ENCODE results near the gene DMRTB1. TPM values are rescaled to one million over a fixed set of nuclear protein-coding genes. Genes with fewer than 3 reads are reported as not detected.

Gene DMRTB1
- total and polyA plus RNA-seq, 9 of the 15 experiments (the other 6 are each of a cell fraction or from before 2014, with no cell fraction given), result 0.06 to 0.35 (median 0.13) TPM; not detected in 3

DNA sequence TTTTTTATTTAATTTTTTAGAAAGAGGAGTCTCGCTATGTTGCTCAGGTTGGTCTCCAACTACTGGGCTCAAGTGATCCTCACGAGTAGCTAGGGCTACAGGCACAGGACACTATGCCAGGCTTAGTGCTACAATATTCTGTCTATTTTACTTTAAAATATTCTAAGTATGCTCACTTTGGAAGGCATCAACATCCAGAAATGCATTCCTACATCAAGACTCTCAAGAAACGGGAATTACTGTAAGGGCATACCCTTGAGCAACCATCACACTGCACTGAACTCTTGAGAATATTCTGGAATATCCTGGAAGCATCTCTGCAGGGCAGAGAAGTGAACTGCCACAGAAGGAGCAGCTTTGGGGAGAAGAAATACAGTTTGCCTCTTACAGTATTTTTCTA lies 565 bp upstream of the DMRTB1 start:
- in situ Hi-C loops (cut with MboI), result no loop called here
- TF ChIP-seq STAT5A (IDR thresholded peaks at IDR 0.05; ENCODE audit: borderline replicate concordance, low read length) (no peak), HDAC8 (tag; IDR thresholded peaks at IDR 0.05) (no peak), TAF7 (tag; IDR thresholded peaks at IDR 0.05) (no peak), FOXP4 (CRISPR knock-in tag; IDR thresholded peaks at IDR 0.05; ENCODE audit: borderline replicate concordance) (no peak), ETV6 (IDR thresholded peaks at IDR 0.05; ENCODE audit: borderline replicate concordance in 1 of 2, low read depth in 2 of 2, low read length in 1 of 2) (no peak), ETV6 (CRISPR knock-in tag; IDR thresholded peaks at IDR 0.05; ENCODE audit: borderline replicate concordance) (no peak), OTX1 (CRISPR knock-in tag; IDR thresholded peaks at IDR 0.05) (no peak), GATAD2B (IDR thresholded peaks at IDR 0.05; ENCODE audit: borderline replicate concordance) (no peak), BHLHE40 (IDR thresholded peaks at IDR 0.05; ENCODE audit: low read length) (no peak), ZNF57 (CRISPR knock-in tag; IDR thresholded peaks at IDR 0.05) (no peak), IFI16 (CRISPR knock-in tag; IDR thresholded peaks at IDR 0.05) (no peak), ZNF77 (CRISPR knock-in tag; IDR thresholded peaks at IDR 0.05) (no peak), KLF13 (tag; IDR thresholded peaks at IDR 0.05; ENCODE audit: borderline replicate concordance, low read depth) (no peak), SIX5 (IDR thresholded peaks at IDR 0.05; ENCODE audit: borderline replicate concordance in 1 of 2, insufficient read depth in 1 of 2, low read depth in 1 of 2, low read length in 2 of 2) (no peak)
- Histone ChIP-seq H3K4me3 (no peak overlapping the region), H4K20me1 (replicated peaks; ENCODE audit: control insufficient read depth, insufficient read depth, low read length) (no peaks in the 10 kb centered on the region), H2AFZ (ENCODE audit: low read depth, low read length) (no peak overlapping the region), H3K27ac (ENCODE audit: extremely low read depth, low read depth, low read length) (no peak overlapping the region), H3K9ac (ENCODE audit: insufficient read depth in 1 of 2, low read depth in 2 of 2, low read length in 2 of 2) (no peak overlapping the region), H3K4me1 (replicated peaks in 1 of 2; ENCODE audit: control insufficient read depth in 2 of 2, insufficient read depth in 2 of 2, low read length in 2 of 2) (peaks cover 0 to 20% of the 10 kb centered on the region in 2 experiments; a peak in 3 of 5 replicates), H3K36me3 (ENCODE audit: control insufficient read depth, insufficient read depth, low read length) (no peaks in the 10 kb centered on the region), H3K9me1 (ENCODE audit: control insufficient read depth, insufficient read depth, low read length) (no peaks in the 10 kb centered on the region), H3K4me2 (ENCODE audit: insufficient read depth, low read length) (no peak overlapping the region), H3K79me2 (ENCODE audit: control insufficient read depth, insufficient read depth, low read length) (no peaks in the 10 kb centered on the region), H3K9me3 (replicated peaks; ENCODE audit: control insufficient read depth, insufficient read depth, low read depth, low read length) (0 out of 2 replicates have a peak, but pooled peaks cover 2% of the 10 kb centered on the region), H3K27me3 (ENCODE audit: control insufficient read depth in 2 of 2, insufficient read depth in 2 of 2, low read length in 2 of 2) (peaks cover 18 to 41% of the 10 kb centered on the region in 2 experiments; a peak in 4 of 5 replicates)
- DNase-seq (ENCODE audit: extremely low read depth in 1 of 4, low spot score in 3 of 4) (no peak), ATAC-seq (no peak), FAIRE-seq (no peak)
- BruUV-seq (replicated peaks), result no TSS peak
- WGBS (ENCODE audit: insufficient coverage, low coverage, missing lambda C conversion rate), result 17% methylated on average over 3 of the region's 3 CpGs
- intact Hi-C loops (cut with micrococcal nuclease), result no loop called here
- CTCF ChIA-PET (ENCODE audit: low intra/inter-chr PET ratio), result no interaction called here
- POLR2A ChIA-PET, result interaction anchor here (0.5 to 0.7 kb wide), 2 partner anchors 16 to 36 kb away, joined by 3 to 4 read pairs; no protein-coding TSS in a partner anchor

All from K562 (cell line).